Measurements from ENCODE around the gene PYY.

GRCh38 chr17:43927060-43927864 lies 26.5 kb downstream of the PYY start:
- TF ChIP-seq, protein P1, sequence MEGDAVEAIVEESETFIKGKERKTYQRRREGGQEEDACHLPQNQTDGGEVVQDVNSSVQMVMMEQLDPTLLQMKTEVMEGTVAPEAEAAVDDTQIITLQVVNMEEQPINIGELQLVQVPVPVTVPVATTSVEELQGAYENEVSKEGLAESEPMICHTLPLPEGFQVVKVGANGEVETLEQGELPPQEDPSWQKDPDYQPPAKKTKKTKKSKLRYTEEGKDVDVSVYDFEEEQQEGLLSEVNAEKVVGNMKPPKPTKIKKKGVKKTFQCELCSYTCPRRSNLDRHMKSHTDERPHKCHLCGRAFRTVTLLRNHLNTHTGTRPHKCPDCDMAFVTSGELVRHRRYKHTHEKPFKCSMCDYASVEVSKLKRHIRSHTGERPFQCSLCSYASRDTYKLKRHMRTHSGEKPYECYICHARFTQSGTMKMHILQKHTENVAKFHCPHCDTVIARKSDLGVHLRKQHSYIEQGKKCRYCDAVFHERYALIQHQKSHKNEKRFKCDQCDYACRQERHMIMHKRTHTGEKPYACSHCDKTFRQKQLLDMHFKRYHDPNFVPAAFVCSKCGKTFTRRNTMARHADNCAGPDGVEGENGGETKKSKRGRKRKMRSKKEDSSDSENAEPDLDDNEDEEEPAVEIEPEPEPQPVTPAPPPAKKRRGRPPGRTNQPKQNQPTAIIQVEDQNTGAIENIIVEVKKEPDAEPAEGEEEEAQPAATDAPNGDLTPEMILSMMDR (IDR thresholded peaks at IDR 0.05), result no peak
- no peak for TF ChIP-seq POLR2A (IDR thresholded peaks at IDR 0.05)

Measured in Peyer's patch (tissue), 4 donors.